ENCODE measurements around the gene MEX3C. TPM values are rescaled to one million over a fixed set of nuclear protein-coding genes. Genes with fewer than 3 reads are reported as not detected.

The MEX3C gene
- total RNA-seq, 1 experiment from 2014 or later = 45.0 TPM

- TF ChIP-seq REST (IDR thresholded peaks at IDR 0.05; ENCODE audit: low read depth) (no peak), POLR2AphosphoS5 (IDR thresholded peaks at IDR 0.05; ENCODE audit: low read depth, low read length) (no peak), CTCF (IDR thresholded peaks at IDR 0.05 in 2 of 3, conservative IDR thresholded peaks at IDR 0.05 in 1 of 3; ENCODE audit: borderline replicate concordance in 1 of 3, insufficient read depth in 1 of 3, low read depth in 2 of 3, low read length in 2 of 3) (no peak), YY1 (IDR thresholded peaks at IDR 0.05; ENCODE audit: extremely low read depth, insufficient replicate concordance, low read depth, low read length) (no peak), EGR1 (IDR thresholded peaks at IDR 0.05; ENCODE audit: low read depth) (no peak), ZFX (IDR thresholded peaks at IDR 0.05) (no peak), SIN3A (IDR thresholded peaks at IDR 0.05; ENCODE audit: low read depth) (no peak)
Observed at GRCh38 chr18:51168960-51169662, 28.4 kb downstream of the MEX3C start (continued).
